Measurements from ENCODE around the gene SAMD4A.

- TF ChIP-seq, protein P1, sequence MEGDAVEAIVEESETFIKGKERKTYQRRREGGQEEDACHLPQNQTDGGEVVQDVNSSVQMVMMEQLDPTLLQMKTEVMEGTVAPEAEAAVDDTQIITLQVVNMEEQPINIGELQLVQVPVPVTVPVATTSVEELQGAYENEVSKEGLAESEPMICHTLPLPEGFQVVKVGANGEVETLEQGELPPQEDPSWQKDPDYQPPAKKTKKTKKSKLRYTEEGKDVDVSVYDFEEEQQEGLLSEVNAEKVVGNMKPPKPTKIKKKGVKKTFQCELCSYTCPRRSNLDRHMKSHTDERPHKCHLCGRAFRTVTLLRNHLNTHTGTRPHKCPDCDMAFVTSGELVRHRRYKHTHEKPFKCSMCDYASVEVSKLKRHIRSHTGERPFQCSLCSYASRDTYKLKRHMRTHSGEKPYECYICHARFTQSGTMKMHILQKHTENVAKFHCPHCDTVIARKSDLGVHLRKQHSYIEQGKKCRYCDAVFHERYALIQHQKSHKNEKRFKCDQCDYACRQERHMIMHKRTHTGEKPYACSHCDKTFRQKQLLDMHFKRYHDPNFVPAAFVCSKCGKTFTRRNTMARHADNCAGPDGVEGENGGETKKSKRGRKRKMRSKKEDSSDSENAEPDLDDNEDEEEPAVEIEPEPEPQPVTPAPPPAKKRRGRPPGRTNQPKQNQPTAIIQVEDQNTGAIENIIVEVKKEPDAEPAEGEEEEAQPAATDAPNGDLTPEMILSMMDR (conservative IDR thresholded peaks at IDR 0.05 in 1 of 2, IDR thresholded peaks at IDR 0.05 in 1 of 2; ENCODE audit: extremely low read depth in 1 of 2, insufficient read depth in 1 of 2, low read depth in 1 of 2, low read length in 2 of 2): peak; percentile 61 to 66
- no peak for TF ChIP-seq EZH2 (IDR thresholded peaks at IDR 0.05; ENCODE audit: borderline replicate concordance, low read length)
Measured at GRCh38 chr14:54572316-54572715, 5.4 kb downstream of the SAMD4A start.

Data from mammary epithelial cell (primary cell).